B cell (primary cell): Measurements from ENCODE around the gene RING1. TPM values are rescaled to one million over a fixed set of nuclear protein-coding genes. Genes with fewer than 3 reads are reported as not detected.

ENCODE experiments used
- ATAC-seq: fragments of 200-7000 bp; cut with Tn5 transposase; one replicate; pipeline ENCODE4 v1.10.0; 2021; ENCODE audit warnings: low read depth, mild to moderate bottlenecking, moderate number of reproducible peaks, moderate library complexity
- CTCF ChIA-PET: fragments of 350-600 bp; sonication (Branson Sonifier 250); formaldehyde crosslinking; loops from one replicate; lab custom pipeline; 2021; ENCODE audit warnings: antibody characterized with exemption, inconsistent platforms; lab: Charles Lee
- POLR2A ChIA-PET: fragments of 350-600 bp; sonication (Branson Sonifier 250); formaldehyde crosslinking; loops from one replicate; lab custom pipeline; 2021; ENCODE audit warnings: antibody characterized with exemption; lab: Charles Lee
- DNase-seq: peaks from one replicate; pipeline ENCODE4 v3.0.0; 2013
- H2AFZ ChIP-seq: 2 replicates; pipeline ENCODE4 v1.6.1; 2012; ENCODE audit warnings: mild to moderate bottlenecking, low read depth, low read length; ENCODE audit not compliant: insufficient read depth, poor library complexity, severe bottlenecking
- H3K27ac ChIP-seq, 2 donors: 1 replicate in 1 of 2; 2 replicates in 1 of 2; pipeline ENCODE4 v1.5.1; 2012 to 2013; ENCODE audit warnings: low read length in 2 of 2, mild to moderate bottlenecking in 2 of 2, moderate library complexity in 1 of 2
- H3K27me3 ChIP-seq, 4 experiments: fragments of 200-600 bp in 1 of 4; sonication (generic) in 1 of 4; replicated peaks in 1 of 4; 1 replicate in 2 of 4; 2 replicates in 2 of 4; pipeline versions ENCODE4 v1.6.1 to v1.7.0; 2013 to 2016; ENCODE audit warnings: low read length in 3 of 4, mild to moderate bottlenecking in 2 of 4, mixed read lengths in 1 of 4, moderate library complexity in 1 of 4; ENCODE audit not compliant: insufficient read depth in 4 of 4, control insufficient read depth in 3 of 4; ENCODE audit errors: control extremely low read depth in 1 of 4
- H3K36me3 ChIP-seq, 2 experiments: replicated peaks in 1 of 2; 1 replicate in 1 of 2; 2 replicates in 1 of 2; pipeline versions ENCODE4 v1.6.1 to v1.7.1; 2013; ENCODE audit warnings: low read length in 1 of 2; ENCODE audit not compliant: insufficient read depth in 2 of 2, control insufficient read depth in 1 of 2; ENCODE audit errors: control extremely low read depth in 1 of 2, extremely low read depth in 1 of 2
- H3K4me1 ChIP-seq, 2 donors: fragments of 200-600 bp in 1 of 2; sonication (generic) in 1 of 2; 1 replicate in 1 of 2; 2 replicates in 1 of 2; pipeline versions ENCODE4 v1.5.1 to v1.6.1; 2013 to 2017; ENCODE audit warnings: low read length in 2 of 2; ENCODE audit not compliant: control insufficient read depth in 2 of 2, insufficient read depth in 2 of 2
- H3K4me2 ChIP-seq: replicated peaks from 2 replicates; pipeline ENCODE3; 2012; ENCODE audit warnings: mild to moderate bottlenecking, low read depth, low read length; ENCODE audit not compliant: poor library complexity, severe bottlenecking
- H3K4me3 ChIP-seq, 5 experiments: fragments of 200-600 bp in 1 of 5; sonication (generic) in 1 of 5; 1 replicate in 3 of 5; 2 replicates in 2 of 5; pipeline versions ENCODE4 v1.5.1 to v1.7.0; 2011 to 2016; ENCODE audit warnings: low read length in 4 of 5, mild to moderate bottlenecking in 4 of 5, low read depth in 2 of 5, control low read depth in 1 of 5, moderate library complexity in 1 of 5; ENCODE audit not compliant: insufficient read depth in 1 of 5; ENCODE audit errors: control extremely low read depth in 1 of 5, extremely low read depth in 1 of 5
- H3K79me2 ChIP-seq: fragments of 200-600 bp; sonication (generic); one replicate; pipeline ENCODE4 v1.6.0; 2016; ENCODE audit warnings: low read length; ENCODE audit not compliant: control insufficient read depth, insufficient read depth
- H3K9ac ChIP-seq: fragments of 200-600 bp; sonication (generic); 2 replicates; pipeline ENCODE4 v1.6.1; 2017; ENCODE audit warnings: mild to moderate bottlenecking, low read length, moderate library complexity
- H3K9me3 ChIP-seq, 3 donors: one replicate each; pipeline versions ENCODE4 v1.6.1 to v1.7.1; 2013; ENCODE audit warnings: low read length in 2 of 3; ENCODE audit not compliant: control insufficient read depth in 2 of 3, insufficient read depth in 1 of 3; ENCODE audit errors: control extremely low read depth in 1 of 3
- H4K20me1 ChIP-seq: 2 replicates; pipeline ENCODE4 v1.6.0; 2012; ENCODE audit warnings: mild to moderate bottlenecking, low read length; ENCODE audit not compliant: insufficient read depth, control insufficient read depth, poor library complexity, severe bottlenecking
- H3K27ac Mint-ChIP-seq: one replicate; pipeline ENCODE4 v1.8.0; 2021; ENCODE audit warnings: mixed read lengths
- H3K27me3 Mint-ChIP-seq: one replicate; pipeline ENCODE4 v1.8.0; 2021; ENCODE audit warnings: mixed read lengths
- H3K4me1 Mint-ChIP-seq: one replicate; pipeline ENCODE4 v1.8.0; 2021; ENCODE audit warnings: mixed read lengths
- H3K4me3 Mint-ChIP-seq: one replicate; pipeline ENCODE4 v1.8.0; 2021; ENCODE audit warnings: mixed read lengths
- H3K9me3 Mint-ChIP-seq: one replicate; pipeline ENCODE4 v1.8.0; 2022; ENCODE audit warnings: mixed read lengths; ENCODE audit not compliant: insufficient read depth
- CTCF ChIP-seq: fragments of 200-600 bp; IDR thresholded peaks from one replicate; pipeline ENCODE4 v1.8.0; 2022; ENCODE audit warnings: antibody characterized with exemption, mild to moderate bottlenecking
- EZH2 ChIP-seq: IDR thresholded peaks from 2 replicates; pipeline ENCODE4 v1.6.1; 2012; ENCODE audit warnings: borderline replicate concordance, low read depth, mild to moderate bottlenecking, moderate library complexity, low read length; ENCODE audit not compliant: insufficient read depth, poor library complexity, severe bottlenecking
- WGBS: methylation state at CpG from one replicate; pipeline ENCODE4 v1.1.5; 2013; ENCODE audit warnings: missing lambda C conversion rate; ENCODE audit not compliant: insufficient coverage; 5-methylcytosine and 5-hydroxymethylcytosine counted together
- intact Hi-C: fragments of 100-400 bp; cut with micrococcal nuclease; formaldehyde crosslinking; loops from one replicate; pipeline ENCODE4 v1.10.0; 2022
- polyA plus RNA-seq: library from polyadenylated mRNA; depleted of rRNA; stranded (reverse); fragments of >200 nt; gene quantifications from 2 replicates; pipeline ENCODE4 v1.2.3, GENCODE V29; 2012
- total RNA-seq, 2 donors: library from RNA; stranded (reverse); fragments of 120-200 nt in 1 of 2; gene quantifications; 1 replicate in 1 of 2; 2 replicates in 1 of 2; pipeline versions ENCODE4 v1.2.3 to v1.2.4, GENCODE V29; 2013 to 2022

Gene RING1
- total and polyA plus RNA-seq, 2 donors (not counting 1 experiment from before 2014, with no cell fraction given), result 37.1 to 44.2 TPM

- ATAC-seq, result no peak
- Histone ChIP-seq H3K9me3 (peaks cover 0 to 8% (median 0%) of the 10 kb centered on the region in 3 donors), H3K36me3 (peaks cover 0 to 20% of the 10 kb centered on the region in 2 experiments), H3K27ac (no peak overlapping the region), H3K79me2 (peaks cover 12% of the 10 kb centered on the region), H3K4me3 (peak overlapping the region in 3 of 5 experiments; percentile 3 to 25 (median 23)), H3K9ac (peak overlapping the region; percentile 45), H3K27me3 (peaks cover 0 to 37% (median 11%) of the 10 kb centered on the region in 4 experiments), H4K20me1 (no peaks in the 10 kb centered on the region), H2AFZ (peak overlapping the region; percentile 8), H3K4me1 (peaks cover 20 to 22% of the 10 kb centered on the region in 2 donors), H3K4me2 (peak overlapping the region; percentile 70)
- no peaks in the 10 kb centered on the region for H3K9me3 Mint-ChIP-seq
- H3K27me3 Mint-ChIP-seq, result peaks cover 40% of the 10 kb centered on the region
- intact Hi-C loops, result no loop called here
- CTCF ChIA-PET, result no interaction called here
- H3K27ac Mint-ChIP-seq, result peak overlapping the region; percentile 46
- peaks cover 28% of the 10 kb centered on the region for H3K4me1 Mint-ChIP-seq
- TF ChIP-seq EZH2 (no peak), CTCF (no peak)
- peak; percentile 55 for DNase-seq
- peak overlapping the region; percentile 78 for H3K4me3 Mint-ChIP-seq
- POLR2A ChIA-PET, result no interaction called here
- WGBS, result under 1% methylated on average over 33 of the region's 43 CpGs
These were observed 5.1 kb downstream of the RING1 start for GRCh38 chr6:33213166-33213988.

- Mint-ChIP-seq H3K27ac (no peak overlapping the region), H3K9me3 (no peaks in the 10 kb centered on the region), H3K4me1 (peaks cover 25% of the 10 kb centered on the region), H3K4me3 (peak overlapping the region; percentile 78), H3K27me3 (peaks cover 43% of the 10 kb centered on the region)
- Histone ChIP-seq H3K27ac (no peak overlapping the region), H4K20me1 (no peaks in the 10 kb centered on the region), H3K9ac (peak overlapping the region; percentile 45), H3K79me2 (peaks cover 10% of the 10 kb centered on the region), H2AFZ (peak overlapping the region; percentile 8), H3K4me2 (peak overlapping the region; percentile 70), H3K9me3 (peaks cover 0 to 8% (median 0%) of the 10 kb centered on the region in 3 donors), H3K4me3 (peak overlapping the region in 2 of 5 experiments; percentile 23 to 25), H3K27me3 (peaks cover 0 to 40% (median 11%) of the 10 kb centered on the region in 4 experiments), H3K36me3 (peaks cover 0 to 20% of the 10 kb centered on the region in 2 experiments), H3K4me1 (peaks cover 17 to 18% of the 10 kb centered on the region in 2 donors)
- TF ChIP-seq CTCF (no peak), EZH2 (no peak)
- 4% methylated on average over 8 of the region's 9 CpGs for WGBS
- peak; percentile 20 for DNase-seq
- intact Hi-C loops, result no loop called here
- ATAC-seq, result no peak
- CTCF ChIA-PET, result no interaction called here
- POLR2A ChIA-PET, result no interaction called here
These were observed 5.7 kb downstream of the RING1 start for GRCh38 chr6:33213989-33214335.
